Hepatic stellate cell (primary cell): ENCODE results near the gene HOXB5.

Experiments used
- DNase-seq: peaks from one replicate; pipeline ENCODE4 v3.0.0; 2011; ENCODE audit warnings: low spot score

The HOXB5 gene

DNA sequence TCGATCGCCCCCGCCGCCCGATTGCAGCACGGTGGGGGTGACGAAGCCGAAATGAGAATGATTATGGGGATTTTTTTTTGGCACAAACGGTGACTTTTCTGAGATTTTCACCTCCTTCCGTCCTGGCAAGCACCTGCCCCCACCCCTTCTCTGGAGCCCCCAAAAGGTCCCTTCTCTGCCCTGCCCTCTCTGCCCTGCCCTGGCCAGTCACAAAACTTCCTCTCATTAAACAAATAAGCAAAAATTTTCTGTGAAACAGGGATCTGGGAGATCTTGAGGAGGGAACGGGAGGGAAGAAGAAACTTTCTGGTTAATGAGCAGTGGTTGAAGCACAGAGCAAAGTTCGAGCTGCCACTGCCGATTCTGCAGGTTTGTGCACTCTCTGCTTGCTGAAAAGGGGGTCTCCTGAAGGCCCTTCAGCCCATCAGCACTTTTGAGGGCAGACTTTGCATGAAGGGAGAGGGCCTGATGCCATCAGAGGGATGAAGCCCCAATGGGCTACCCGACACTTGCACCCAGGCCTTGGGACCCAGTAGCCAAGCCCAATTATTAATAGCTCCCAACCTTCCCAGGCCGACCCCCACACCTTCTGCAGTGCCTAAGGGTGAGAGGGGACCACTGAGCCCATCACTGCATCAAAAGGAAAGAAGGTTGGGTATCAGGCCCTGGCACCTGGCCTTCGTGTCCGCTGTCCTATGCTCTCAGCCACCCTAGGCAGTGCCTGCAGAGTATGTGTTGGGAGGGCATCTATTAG, 22.6 kb upstream of the HOXB5 start:
- DNase-seq = no peak

GRCh38 chr17:48615047-48615962, 21.7 kb upstream of the HOXB5 start, which contains the start of gene HOXB8:
HOXB8 (minus strand) TSS chr17:48615292; CDS start chr17:48614704, 588 bp downstream.
- DNase-seq = no peak

DNA sequence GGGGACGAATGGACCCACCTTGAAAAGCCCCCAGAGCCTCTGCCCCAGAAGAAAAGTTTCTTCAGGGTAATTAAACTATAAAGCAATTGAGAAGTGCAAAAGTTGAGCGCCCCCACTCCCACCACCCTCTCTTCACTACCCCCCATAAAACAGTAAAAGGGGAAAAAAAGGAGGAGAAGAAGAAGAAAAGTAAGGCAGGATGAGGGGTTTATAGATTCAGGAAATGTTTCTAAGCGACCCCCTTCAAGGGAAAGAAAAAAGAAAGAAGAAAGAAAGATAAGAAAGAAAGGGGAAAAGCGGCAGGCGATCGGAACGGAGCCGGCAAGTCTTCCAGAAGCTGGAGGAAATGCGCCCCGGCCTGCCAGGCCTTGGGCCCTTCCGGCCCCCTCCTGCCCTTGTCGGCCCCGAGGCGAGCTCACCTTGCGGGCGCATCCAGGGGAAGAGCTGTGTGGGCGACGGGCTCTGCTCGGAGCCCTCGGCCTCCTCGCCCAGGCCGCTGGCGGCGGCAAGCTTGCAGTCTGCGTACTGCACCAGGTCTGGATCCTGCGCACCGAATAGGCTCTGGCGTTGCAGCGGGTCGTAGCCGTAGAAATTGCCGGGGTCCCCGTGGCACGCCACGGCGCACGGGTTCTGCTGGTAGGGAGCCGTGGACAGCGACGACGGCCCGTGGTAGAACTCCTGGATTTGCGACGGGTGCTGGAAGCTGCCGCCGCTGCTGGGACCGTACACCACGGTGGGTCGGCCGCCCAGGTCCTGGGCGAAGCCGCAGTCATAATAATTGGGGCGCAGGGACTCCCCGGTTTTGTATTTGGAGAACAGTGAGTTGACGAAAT, 20.5 kb upstream of the HOXB5 start:
- no peak for DNase-seq

GRCh38 chr17:48612854-48613691, 19.5 kb upstream of the HOXB5 start:
- peak; percentile 84 for DNase-seq

DNA sequence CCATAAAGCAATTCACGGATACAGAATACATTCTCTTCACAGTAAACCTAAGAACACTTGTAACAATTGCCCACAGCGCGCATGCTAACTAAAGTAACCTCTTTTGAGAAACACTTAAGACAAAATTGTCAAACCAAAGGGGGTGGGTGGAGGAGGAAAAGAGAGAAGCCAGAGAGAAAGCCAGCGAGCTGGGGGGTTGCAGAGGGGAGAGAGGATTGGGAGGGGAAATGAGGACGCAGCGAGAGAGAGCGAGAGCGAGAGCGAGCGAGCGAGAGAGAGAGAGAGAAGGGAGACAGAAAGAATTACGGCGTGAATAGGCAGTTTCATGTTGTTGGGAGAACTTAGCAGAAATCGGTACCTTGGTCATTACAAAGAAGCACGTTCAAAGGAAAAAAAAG, 18.9 kb upstream of the HOXB5 start:
- DNase-seq = no peak

- DNase-seq = no peak
Measured at GRCh38 chr17:48611681-48612455, 18.3 kb upstream of the HOXB5 start.

DNA sequence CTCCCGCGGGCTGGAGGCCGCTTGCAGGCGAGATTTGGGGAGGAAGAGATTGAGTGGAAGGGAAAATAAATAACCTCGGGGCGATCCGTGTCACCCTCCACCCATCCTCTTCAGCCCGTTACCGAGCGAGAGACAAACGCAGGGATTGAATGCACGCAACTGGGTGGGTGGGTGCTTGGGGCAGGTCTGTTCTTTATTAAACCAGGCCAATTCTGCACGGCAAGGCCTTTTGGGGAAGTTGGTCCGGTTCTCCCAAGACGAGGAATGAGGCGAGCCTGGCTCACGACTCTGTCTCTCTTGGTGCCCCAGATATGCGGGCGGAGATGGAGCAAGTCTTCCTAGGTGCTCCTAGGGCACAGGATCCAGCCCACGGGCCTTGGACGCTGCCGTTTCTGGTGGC, 17.6 kb upstream of the HOXB5 start:
- no peak for DNase-seq

DNA sequence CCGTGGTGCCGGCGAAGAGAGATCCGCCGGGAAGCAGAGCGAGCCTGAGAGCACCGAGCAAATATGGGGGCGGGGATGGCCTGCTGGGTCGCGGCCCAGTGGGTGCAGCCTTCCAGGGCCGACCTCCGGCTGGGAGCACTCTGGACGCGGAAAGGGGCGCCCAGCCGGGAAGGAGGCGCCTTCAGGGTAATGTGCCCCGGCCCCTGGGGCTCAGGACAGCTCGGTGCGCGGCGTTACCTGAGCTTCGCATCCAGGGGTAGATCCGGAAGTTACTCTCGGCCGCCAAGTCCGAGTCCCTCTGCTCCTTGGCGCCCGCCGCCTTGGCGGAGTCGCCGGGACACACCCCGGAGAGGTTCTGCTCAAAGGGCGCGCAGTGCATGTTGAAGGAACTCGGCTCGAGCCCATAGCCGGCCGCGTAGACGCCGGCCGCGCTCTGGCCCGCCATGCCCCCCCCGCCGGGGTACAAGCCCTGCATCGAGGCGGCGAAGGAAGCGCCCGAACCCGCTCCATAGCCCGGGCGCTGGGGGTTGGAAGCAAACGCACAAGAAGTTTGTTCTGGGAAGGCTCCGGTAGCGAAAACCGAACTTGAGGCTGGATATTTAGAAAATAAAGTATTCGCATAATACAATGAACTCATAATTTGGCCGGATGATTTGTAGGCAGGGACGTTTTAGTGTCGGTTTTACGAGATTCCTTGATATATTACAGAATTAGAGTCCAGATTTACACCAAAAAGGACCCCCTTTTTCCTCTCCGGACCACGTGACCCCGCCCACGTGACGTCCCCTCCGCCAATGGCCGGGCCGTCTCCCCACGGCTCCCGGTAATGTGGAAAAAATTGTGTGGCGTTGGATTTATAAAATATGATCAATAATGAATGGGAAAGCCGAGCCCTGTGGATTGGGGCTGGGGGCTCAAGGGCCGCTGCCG, 17.0 kb upstream of the HOXB5 start, which contains the start of gene HOXB7:
Gene HOXB7, minus strand, starts transcription at position 736 of the 930 bp plus-strand sequence. Its CDS starts 99 bp downstream, at position 637.
- DNase-seq = peak; percentile 94

GRCh38 chr17:48609759-48610281, 16.2 kb upstream of the HOXB5 start:
- DNase-seq = no peak

DNA sequence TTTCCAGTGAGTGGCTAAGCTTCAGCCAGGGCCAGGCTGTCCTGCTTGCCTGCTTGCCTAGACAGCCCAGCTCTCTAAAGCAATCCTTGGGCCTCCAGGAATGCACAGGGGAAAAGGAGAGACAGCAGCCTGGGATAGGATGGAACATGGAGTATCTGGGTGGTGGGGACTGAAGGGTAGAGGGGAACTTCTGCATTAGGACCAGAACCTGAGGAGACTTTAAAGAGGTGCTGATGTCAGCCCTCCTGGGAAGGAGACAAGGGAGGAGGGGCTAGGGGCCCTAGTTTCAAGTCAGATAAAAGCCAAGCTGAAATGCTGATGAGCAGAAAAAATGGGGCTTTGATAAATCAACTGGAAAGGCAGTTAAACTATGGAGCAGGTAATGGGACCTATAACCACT, 15.5 kb upstream of the HOXB5 start:
- DNase-seq = no peak

DNA sequence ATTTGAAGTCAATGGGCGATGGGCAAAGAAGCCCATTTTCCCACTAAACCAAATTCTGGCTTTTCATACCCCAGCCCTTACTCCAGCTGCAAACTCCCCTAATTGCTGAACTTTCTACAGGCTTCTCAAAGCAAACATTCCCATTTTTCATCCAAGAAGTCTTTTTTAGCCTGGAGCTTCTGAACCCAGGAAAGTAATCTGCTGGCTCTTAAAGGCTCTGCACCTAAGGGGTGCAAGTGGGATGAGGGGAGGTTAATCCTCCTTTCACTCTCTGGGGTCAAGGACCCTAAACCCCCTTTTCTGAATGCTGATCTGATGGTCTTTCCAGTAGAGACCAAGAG, 14.9 kb upstream of the HOXB5 start:
- no peak for DNase-seq

- DNase-seq = no peak
Measured at GRCh38 chr17:48606892-48607614, 13.5 kb upstream of the HOXB5 start.

DNA sequence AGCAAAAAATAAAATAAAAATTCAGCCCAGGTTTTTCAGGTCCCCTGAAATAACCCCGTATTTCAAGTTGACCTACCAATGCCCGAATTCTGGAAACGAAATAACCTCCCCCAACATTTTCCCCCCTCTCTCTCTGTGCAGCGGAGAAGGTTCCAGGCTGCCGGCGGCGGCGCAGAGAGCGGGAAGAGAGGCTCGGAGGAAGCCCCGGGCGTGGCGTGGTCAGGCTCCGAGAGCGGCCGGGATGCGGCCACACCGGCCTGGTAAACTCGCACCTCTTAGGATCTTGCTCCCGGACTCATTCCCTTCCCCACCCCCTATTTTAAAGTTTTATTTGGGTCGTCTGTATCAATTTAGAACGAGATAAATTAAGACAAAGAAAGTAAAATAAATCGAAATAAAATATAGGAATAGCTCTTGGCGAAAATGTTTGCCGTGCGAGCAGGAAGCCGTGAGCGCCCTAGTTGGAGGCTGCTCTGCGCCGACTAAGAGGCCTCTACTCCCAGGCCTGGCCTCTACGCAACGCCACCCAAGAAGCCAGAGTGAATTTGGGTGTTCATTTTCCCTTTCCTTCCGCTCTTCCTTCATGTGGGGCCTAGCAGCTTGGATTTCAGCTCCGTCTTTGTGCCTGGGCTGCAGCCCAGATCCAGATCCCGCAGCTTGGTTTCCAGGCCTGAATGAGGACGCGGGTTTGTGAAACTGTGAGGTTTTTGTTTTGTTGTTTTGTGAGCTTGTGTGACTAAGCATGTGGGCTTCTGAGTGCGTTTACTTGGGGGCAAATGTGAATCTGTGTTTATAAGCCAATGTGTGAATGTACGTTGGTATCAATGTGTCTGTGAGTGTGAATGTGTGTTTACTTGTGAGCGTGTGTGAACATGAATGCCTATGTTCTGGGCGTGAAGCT, 12.7 kb upstream of the HOXB5 start:
- no peak for DNase-seq

DNA sequence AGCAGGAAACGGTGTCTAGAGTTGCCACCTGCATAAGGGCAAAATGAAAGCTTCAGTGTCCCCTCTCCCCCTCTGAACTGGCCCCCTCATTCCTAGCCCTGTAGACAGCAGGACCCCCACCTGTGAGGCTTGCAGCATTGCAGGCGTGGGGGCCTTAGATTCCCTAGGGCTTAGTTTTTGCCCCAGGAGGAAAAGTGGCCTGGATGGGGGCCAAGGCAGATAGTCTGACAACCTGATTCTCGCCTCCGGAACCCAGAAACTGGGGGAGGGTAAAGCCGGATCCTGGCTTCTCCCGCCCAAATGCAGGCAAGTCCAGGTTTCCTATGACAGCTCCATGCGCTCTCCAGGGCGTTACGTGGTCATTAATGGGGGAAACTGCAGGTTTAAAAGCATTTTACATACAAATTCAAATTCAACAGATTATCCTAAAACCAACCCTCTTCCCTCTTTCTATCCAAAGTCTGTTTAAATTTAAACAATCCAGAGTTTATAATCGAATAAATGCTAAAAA, 11.9 kb upstream of the HOXB5 start:
- DNase-seq = no peak

DNA sequence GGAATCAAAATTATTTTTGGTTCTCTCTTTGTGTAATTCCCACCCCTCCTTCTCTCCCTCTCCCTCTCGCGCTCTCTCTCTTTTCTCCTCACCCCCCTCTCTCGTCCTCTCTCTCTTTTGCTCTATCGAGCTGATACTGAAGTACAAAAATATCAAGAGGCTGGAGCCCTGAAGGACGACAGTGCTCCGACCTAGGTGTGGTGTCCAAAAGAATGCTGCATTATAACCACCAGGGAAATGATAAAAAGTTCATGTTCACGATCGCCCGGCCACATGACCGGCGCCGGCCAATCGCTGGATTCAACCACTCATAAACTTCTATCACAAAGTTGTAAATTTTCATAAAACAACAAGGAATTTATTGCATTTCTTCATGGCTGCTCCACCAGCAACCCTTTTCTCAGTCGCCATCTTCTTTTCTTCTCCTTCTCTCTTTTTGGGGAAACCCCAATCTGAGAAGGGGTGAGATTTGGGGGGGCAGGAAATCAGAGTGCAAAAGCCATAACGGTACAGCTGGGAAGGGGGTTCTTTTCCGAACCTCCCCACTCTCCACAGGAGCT, 11.3 kb upstream of the HOXB5 start, which contains the start of gene HOXB6:
Gene HOXB6, minus strand, starts transcription at position 217 of the 560 bp plus-strand sequence. CDS start 6,836 bp downstream, outside the sequence.
- no peak for DNase-seq

DNA sequence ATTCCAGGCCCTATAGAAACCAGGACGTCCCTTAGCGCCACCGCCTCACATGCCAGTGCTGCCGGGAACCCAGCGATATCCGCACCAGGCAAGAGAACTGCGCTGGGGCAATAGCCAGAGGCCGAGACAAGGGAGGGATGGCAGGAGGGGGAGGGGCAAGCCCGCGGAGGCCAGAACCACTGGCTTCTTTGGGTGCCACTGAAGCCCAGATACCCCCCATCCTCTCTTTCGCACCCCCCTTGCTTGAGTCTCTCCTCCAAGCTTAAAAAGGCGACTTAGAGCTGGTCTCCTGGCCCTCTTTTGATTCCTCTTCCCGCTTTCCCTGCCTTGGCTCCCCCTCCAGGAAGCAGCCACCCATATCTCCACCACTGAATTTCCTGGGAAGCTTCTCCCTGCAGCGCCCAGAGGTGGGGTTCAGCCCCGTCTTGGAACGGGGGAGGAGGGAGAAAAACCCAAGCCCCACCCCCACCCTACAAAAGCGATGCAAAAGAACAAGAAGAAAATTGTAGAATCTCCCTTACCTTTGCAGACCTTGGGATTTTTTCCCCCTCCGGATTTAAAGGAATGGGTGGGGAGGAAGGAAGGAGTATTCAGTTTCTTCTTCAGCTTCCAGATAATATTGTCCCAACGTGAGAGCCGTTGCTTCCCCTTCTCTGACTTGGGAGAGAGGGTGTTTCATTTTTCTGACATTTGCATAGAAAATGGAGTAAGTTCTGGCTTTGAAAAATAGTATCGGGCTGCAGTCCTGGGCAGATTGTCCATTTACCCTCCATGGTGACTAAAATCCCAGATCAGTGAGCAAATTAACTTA, 10.6 kb upstream of the HOXB5 start:
- DNase-seq = no peak
